GM04503 (cell line): ENCODE results near the gene PLSCR3.

ENCODE experiments used
- DNase-seq: peaks from one replicate; pipeline ENCODE4 v3.0.0-alpha.2; 2012; ENCODE audit warnings: low read depth

PLSCR3 gene

GRCh38 chr17:7347630-7348477, 46.5 kb downstream of the PLSCR3 start:
- DNase-seq: no peak

- no peak for DNase-seq
These were observed 47.3 kb downstream of the PLSCR3 start for GRCh38 chr17:7346761-7347614.

GRCh38 chr17:7343250-7343649, 51.1 kb downstream of the PLSCR3 start:
- no peak for DNase-seq

GRCh38 chr17:7341842-7342241, 52.5 kb downstream of the PLSCR3 start:
- no peak for DNase-seq

GRCh38 chr17:7340179-7340578, 54.1 kb downstream of the PLSCR3 start:
- DNase-seq: no peak
